ENCODE data around the gene RIN3.

DNA sequence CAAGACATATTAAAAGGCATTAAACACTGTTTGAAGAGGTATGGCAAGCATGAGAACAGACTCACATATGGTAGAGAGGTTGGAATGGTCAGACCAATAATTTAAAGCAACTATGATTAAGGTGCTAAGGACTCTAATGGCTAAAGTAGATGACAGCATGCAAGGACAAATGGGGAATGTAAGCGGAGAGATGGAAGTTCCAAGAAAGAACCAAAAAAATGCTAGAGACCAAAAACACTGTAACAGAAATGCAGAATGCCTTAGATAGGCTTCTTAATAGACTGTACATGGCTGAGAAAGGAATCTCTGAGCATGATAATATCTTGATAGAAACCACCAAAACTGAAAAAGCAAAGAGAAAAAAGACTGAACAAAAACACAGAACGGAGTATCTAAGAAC is 77.4 kb downstream of the RIN3 start:
- TF ChIP-seq, protein P1, sequence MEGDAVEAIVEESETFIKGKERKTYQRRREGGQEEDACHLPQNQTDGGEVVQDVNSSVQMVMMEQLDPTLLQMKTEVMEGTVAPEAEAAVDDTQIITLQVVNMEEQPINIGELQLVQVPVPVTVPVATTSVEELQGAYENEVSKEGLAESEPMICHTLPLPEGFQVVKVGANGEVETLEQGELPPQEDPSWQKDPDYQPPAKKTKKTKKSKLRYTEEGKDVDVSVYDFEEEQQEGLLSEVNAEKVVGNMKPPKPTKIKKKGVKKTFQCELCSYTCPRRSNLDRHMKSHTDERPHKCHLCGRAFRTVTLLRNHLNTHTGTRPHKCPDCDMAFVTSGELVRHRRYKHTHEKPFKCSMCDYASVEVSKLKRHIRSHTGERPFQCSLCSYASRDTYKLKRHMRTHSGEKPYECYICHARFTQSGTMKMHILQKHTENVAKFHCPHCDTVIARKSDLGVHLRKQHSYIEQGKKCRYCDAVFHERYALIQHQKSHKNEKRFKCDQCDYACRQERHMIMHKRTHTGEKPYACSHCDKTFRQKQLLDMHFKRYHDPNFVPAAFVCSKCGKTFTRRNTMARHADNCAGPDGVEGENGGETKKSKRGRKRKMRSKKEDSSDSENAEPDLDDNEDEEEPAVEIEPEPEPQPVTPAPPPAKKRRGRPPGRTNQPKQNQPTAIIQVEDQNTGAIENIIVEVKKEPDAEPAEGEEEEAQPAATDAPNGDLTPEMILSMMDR (IDR thresholded peaks at IDR 0.05 in 2 of 3, conservative IDR thresholded peaks at IDR 0.05 in 1 of 3; ENCODE audit: control insufficient read depth in 2 of 3, extremely low read depth in 1 of 3, insufficient read depth in 1 of 3, low read depth in 3 of 3, low read length in 3 of 3), result no peak
- TF ChIP-seq TCF7 (IDR thresholded peaks at IDR 0.05; ENCODE audit: borderline replicate concordance), result no peak
